ENCODE results near the gene TOPAZ1. TPM values are rescaled to one million over a fixed set of nuclear protein-coding genes. Genes with fewer than 3 reads are reported as not detected.

The TOPAZ1 gene
- total and polyA plus RNA-seq, 2 of the 8 experiments (the other 6 are each of a cell fraction or from before 2014, with no cell fraction given): not detected

GRCh38 chr3:44208086-44208485 is 33.6 kb upstream of the TOPAZ1 start:
- no peak overlapping the region for H2BK5ac ChIP-seq (ENCODE audit: low read depth, low read length)
- no peak overlapping the region for H2BK15ac ChIP-seq (ENCODE audit: low read length)

More at GRCh38 chr3:44208086-44208485, 33.6 kb upstream of the TOPAZ1 start:
- no peak overlapping the region for H4K91ac ChIP-seq (replicated peaks; ENCODE audit: insufficient read length, low read length)
- no peaks in the 10 kb centered on the region for H4K20me1 ChIP-seq (replicated peaks in 1 of 2; ENCODE audit: control insufficient read depth in 1 of 2, insufficient read depth in 2 of 2, low read length in 2 of 2)
- no peak overlapping the region for H2AK5ac ChIP-seq (ENCODE audit: low read depth, low read length)
- no peak overlapping the region for H3K27ac ChIP-seq (ENCODE audit: low read depth, low read length)
- no peaks in the 10 kb centered on the region for H3K79me2 ChIP-seq (ENCODE audit: control insufficient read depth in 1 of 2, insufficient read depth in 2 of 2, low read length in 2 of 2)
- TF ChIP-seq KDM4A (IDR thresholded peaks at IDR 0.05; ENCODE audit: low read depth, low read length, severe bottlenecking): no peak
- TF ChIP-seq CBX8 (IDR thresholded peaks at IDR 0.05; ENCODE audit: borderline replicate concordance, low read depth, low read length): no peak
- H4K5ac ChIP-seq (ENCODE audit: insufficient read length, low read depth, low read length): no peak overlapping the region
- H2AFZ ChIP-seq (ENCODE audit: low read length): no peak overlapping the region
- H2BK120ac ChIP-seq (replicated peaks; ENCODE audit: low read depth, low read length): no peak overlapping the region
- FAIRE-seq (no peak), DNase-seq (ENCODE audit: low read depth in 1 of 2, low spot score in 2 of 2) (no peak)
- H3K4ac ChIP-seq (replicated peaks; ENCODE audit: insufficient read length, low read depth, low read length): no peak overlapping the region
- no peak overlapping the region for H3K4me3 ChIP-seq (ENCODE audit: extremely low read depth in 1 of 4, insufficient read depth in 2 of 4, low read depth in 3 of 4, low read length in 4 of 4)
- H3K9me3 ChIP-seq (ENCODE audit: insufficient read depth in 2 of 2, low read depth in 1 of 2, low read length in 1 of 2): no peaks in the 10 kb centered on the region
- no peaks in the 10 kb centered on the region for H3K27me3 ChIP-seq (replicated peaks in 1 of 4; ENCODE audit: control insufficient read depth in 3 of 4, extremely low read depth in 1 of 4, insufficient read depth in 3 of 4, low read length in 3 of 4)
- H2BK20ac ChIP-seq (ENCODE audit: low read length): no peak overlapping the region
- H4K8ac ChIP-seq (ENCODE audit: extremely low read depth, insufficient read depth, low read length): no peak overlapping the region
- no peaks in the 10 kb centered on the region for H3K4me1 ChIP-seq (replicated peaks in 1 of 4; ENCODE audit: control insufficient read depth in 3 of 4, insufficient read depth in 4 of 4, low read length in 3 of 4)
- CTCF ChIA-PET (ENCODE audit: partially characterized antibody): no interaction called here
- H3K23me2 ChIP-seq (ENCODE audit: low read depth, low read length): no peaks in the 10 kb centered on the region
- 94% methylated on average over 1 of the region's 1 CpG; no CpG with 5 or more reads in 1 of the 2 experiments for WGBS, 2 experiments (ENCODE audit: extremely low coverage in 1 of 2, insufficient coverage in 1 of 2, insufficient read length in 1 of 2, insufficient replicate concordance in 2 of 2, low coverage in 1 of 2, low lambda C conversion rate in 2 of 2, missing lambda C conversion rate in 1 of 2)
- no peak overlapping the region for H3K56ac ChIP-seq (replicated peaks; ENCODE audit: insufficient read length, low read depth, low read length)
- no peaks in the 10 kb centered on the region for H3K36me3 ChIP-seq (ENCODE audit: control insufficient read depth in 2 of 4, insufficient read depth in 4 of 4, low read length in 3 of 4)
- H3K9ac ChIP-seq (replicated peaks in 1 of 4; ENCODE audit: extremely low read depth in 1 of 4, low read depth in 3 of 4, low read length in 3 of 4): no peak overlapping the region
- no peak overlapping the region for H2BK12ac ChIP-seq (ENCODE audit: low read depth, low read length)
- no peak overlapping the region for H3K14ac ChIP-seq (ENCODE audit: insufficient read length)
- H3K4me2 ChIP-seq (ENCODE audit: insufficient read depth in 1 of 2, low read depth in 2 of 2, low read length in 2 of 2): no peak overlapping the region
- H3K18ac ChIP-seq (ENCODE audit: extremely low read depth, low read length): no peak overlapping the region
- POLR2A ChIA-PET (ENCODE audit: partially characterized antibody): no interaction called here
- H3K79me1 ChIP-seq (ENCODE audit: low read depth, low read length): no peaks in the 10 kb centered on the region
- H3K23ac ChIP-seq (ENCODE audit: insufficient read length): no peak overlapping the region

All from H1 (cell line).